Superior temporal gyrus (tissue), 1 donor: ENCODE measurements around the gene NCAM1.

ENCODE experiments used
- DNase-seq: peaks from one replicate; pipeline ENCODE4 v3.0.0-alpha.2; 2016; ENCODE audit errors: extremely low spot score

NCAM1 gene

DNA sequence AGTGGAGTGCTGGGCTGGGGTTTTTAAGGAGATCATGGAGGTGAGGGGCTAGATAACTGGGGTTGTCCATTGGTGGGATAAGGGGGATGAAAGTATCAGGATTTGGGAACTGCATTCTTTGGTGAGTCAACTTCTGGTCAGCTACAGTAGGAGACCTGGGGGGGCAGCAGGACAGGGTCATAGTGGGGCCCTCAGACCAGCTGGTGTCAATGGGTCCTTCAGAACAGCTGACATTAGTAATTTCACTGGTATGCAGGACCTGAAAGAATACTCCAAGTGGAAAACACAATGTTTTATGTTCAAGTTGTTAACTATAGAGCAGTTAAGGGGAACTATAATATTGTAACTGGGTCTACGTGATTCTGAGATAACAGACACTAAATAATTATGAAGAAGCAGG, 350.3 kb downstream of the NCAM1 start:
- no peak for DNase-seq

DNA sequence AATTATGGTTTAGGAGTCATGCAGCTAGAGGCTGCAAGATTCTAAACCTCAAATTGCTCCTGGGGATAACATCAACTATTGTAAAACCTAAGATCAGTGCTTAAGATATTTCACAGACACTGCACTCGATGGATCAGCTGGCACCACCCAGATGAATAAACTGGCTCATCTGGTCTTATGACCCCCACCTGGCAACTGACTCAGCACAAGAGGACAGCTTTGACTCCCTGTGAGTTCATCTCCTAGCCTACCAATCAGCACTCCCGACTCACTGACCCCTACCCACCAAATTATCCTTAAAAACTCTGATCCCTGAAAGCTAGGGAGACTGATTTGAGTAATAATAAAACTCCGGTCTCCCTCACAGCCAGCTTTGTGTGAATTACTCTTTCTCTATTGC, 352.4 kb downstream of the NCAM1 start:
- no peak for DNase-seq

DNA sequence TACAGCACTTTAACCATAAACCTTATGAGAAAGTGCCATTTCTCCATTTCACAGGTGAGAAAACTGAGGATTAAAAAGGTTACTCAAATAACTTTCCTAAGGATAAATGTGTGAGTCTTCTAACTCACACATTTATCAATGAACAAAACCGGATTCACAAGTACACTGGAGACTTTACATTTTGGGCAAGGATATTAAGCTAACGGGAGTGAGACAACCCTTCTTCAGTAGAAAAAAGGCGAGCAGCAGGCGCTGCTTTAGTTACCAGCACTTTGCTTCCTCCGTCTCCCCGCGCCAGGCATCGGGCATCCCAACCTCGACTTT, 352.8 kb downstream of the NCAM1 start:
- DNase-seq = peak; percentile 26

DNA sequence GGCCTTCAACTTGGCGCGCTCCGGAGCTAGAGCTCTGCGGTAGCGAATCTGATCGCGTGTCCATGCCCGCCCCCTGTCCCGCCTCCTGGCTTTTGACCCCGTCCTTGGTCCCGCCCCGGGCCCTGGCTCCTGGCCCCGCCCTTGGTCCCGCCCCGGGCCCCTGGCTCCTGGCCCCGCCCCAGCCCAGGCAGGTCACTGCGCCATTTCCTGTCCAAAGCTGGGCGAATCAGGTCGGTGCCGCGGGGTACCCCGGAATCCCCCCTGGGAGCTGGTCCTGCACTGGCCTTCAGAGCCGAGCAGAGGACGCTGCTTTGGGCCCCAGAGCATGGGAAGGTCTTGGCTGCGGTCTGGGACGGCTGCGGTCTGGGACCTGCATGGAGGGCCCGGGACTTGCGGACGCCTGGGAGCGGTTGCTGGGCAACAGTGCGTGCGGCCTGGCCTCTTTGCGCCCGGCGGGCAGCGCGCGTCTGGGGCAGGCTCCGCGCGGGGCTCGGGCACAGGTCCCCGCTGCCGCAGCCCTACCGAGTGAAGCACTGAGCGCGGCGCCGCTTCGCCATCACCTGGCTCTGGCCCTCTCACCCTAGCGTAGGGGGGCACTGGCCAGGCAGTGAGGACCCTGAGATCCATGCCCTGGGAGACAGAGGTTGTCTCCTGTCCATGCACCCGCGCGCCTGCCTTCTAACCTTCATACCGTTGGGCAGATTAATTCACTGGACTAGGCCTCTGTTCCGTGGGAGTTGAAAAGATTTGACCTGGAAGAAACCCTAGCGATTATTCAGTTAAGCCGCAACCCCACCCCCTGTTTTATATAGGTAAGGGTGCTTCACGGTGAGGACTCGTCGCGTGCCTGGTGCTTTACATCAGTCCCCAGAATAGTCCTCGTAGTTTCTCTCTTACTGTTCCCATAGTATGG, 353.4 kb downstream of the NCAM1 start, which contains the start of gene TTC12:
Gene TTC12, plus strand, starts transcription at position 195 of the 913 bp plus-strand sequence. CDS start 1,675 bp downstream, outside the sequence.
- DNase-seq = peak; percentile 89

DNA sequence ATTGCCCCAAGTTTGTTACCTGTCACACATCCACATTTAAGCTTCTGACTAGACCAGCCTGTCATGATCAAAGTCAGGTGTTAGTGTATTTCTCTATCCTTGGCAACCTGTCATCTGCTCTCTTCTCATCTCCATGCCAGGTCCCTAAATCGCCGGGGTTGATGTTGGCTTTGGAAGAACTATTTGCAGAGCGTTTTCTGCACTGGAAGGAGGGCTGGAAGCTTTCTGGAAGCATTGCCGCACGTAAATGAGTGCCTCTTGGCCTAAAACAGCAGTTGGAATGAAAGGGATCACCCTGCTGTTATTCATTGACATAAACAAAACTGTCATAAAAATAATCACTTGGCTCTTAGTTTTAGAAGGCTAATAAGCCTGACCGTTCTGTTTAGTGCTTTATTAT, 354.6 kb downstream of the NCAM1 start:
- no peak for DNase-seq

DNA sequence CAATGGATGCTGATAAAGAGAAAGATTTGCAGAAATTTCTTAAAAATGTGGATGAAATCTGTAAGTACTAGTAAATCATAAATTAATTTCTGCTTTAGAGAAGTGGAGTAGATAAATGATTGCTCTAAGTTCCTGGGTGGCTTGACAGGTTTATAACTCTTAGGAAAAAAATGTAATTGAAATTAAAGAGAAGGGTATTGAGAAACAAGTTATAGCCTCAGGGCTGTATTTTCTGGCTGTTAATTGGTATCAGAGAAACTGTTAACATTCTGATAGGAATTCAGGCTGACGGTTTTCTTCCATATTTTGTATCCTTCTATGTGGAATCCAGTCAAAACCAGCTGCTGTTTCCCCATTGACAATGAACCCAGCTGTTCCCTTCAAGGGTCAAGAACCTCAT, 355.0 kb downstream of the NCAM1 start:
- DNase-seq = no peak

DNA sequence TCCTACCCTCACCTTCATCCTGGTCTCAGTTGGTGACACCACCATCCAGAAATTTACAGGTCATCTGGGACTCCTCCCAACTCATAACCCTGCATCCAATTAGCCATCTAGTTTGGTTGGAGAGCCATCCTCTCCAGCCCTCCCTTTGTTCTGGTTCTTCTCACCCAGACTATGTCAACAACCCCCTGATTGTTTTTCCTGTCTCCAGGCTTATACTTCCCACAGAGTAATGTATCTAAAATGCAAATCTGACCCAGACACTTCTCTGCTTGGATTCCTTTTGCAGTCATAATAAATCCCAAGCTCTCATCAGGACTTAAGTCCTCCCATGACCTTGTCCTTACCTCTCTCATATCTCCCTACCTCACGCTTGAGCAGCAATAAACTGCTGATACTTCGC, 356.1 kb downstream of the NCAM1 start:
- no peak for DNase-seq

DNA sequence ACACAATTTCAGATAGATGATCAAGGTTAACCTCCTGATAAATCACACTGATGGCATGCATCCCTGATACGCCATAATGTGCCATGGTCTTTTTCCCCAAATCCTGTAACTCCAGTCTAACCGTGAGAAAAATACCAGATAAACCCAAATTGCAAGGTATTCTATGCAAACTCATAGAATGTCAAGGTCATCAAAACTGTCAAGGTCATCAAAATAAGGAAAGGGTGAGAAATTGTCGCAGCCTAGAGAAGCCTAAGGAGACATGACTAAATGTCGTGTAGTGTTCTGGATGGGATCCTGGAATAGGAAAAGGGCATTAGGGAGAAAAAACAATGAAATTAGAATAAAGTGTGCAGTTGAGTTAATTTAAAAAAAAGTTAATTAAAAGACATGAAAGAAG, 357.9 kb downstream of the NCAM1 start:
- no peak for DNase-seq

DNA sequence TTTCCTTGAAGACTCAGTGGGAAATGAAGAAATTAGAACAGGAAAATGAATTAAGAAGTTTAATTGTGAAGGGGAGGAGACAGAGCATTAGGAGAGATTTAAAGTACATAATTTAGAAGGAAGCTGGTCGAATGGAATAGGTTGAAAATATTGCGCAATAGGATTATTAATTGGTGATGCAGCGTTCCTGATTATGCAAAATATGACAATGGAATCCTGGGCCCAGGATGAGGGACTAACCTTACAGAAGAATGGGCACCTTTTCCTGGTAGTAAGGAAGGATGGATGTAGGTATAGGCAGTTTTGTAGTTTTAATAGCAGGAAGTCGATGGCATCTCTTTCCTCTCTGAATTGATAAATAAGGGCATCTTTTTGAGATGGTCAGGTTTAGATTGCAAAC, 360.9 kb downstream of the NCAM1 start:
- DNase-seq = no peak

DNA sequence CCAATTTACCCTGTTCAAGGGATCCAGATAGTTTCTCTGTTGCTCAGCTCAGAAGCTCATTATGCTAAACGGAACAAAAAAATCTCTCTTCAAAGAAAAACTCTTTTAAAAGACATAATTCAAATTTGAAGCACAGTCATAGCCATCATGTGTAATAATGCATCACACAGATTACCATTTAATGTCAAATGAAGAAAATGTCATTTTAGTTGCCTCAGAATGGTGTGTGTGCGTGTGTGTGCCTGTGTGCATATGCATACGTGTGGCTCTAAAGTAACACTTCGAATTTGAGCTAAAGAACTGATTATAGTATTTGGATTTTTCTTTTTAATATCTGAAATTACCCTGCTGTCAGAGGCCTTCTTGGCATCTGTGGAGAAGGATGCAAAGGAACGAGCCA, 363.0 kb downstream of the NCAM1 start:
- no peak for DNase-seq
